ENCODE data around the gene RGS2.

DNA sequence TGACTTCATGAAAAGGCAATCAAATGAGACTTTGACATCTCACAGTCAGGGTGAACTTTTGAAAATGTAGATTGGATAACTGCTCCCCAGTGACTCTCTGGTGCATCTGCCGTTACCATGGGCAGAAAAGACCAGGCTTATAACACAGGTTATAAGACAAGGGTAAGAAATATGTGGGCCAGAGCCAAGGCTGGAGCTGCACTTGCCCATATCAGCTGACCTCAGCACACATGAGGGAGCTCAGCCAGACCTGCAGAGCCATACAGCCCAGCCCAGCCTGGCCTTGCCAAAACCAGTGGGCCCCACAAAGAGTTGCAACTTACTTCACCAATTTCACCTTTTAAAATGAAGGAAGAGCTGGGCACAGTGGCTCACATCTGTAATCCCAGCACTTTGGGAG, 11.7 kb upstream of the RGS2 start:
- TF ChIP-seq ZNF10 (tag by site-specific recombination; IDR thresholded peaks at IDR 0.05) (no peak), ZNF335 (tag by site-specific recombination; conservative IDR thresholded peaks at IDR 0.05) (no peak)

Measured in HEK293 (cell line).